Upper lobe of left lung (tissue), 6 donors: ENCODE data around the gene SNRNP35. TPM values are rescaled to one million over a fixed set of nuclear protein-coding genes. Genes with fewer than 3 reads are reported as not detected.

ENCODE experiments used
- ATAC-seq, 2 donors: fragments of 200-7000 bp; cut with Tn5 transposase; one replicate each; pipeline ENCODE4 v1.9.1; 2022; ENCODE audit warnings: mild to moderate bottlenecking in 2 of 2, moderate library complexity in 2 of 2; ENCODE audit not compliant: low FRiP score in 2 of 2
- DNase-seq, 2 donors: peaks; one replicate each; pipeline ENCODE4 v3.0.0-alpha.2; 2019 to 2020
- H3K27ac ChIP-seq, 4 donors: fragments of 200-600 bp; sonication (generic); one replicate each; pipeline ENCODE4 v1.5.1; 2016 to 2019
- H3K27me3 ChIP-seq, 4 donors: fragments of 200-600 bp; sonication (generic); one replicate each; pipeline ENCODE4 v1.5.1; 2017 to 2019
- H3K36me3 ChIP-seq, 4 donors: fragments of 200-600 bp; sonication (generic); one replicate each; pipeline ENCODE4 v1.5.1; 2016 to 2019
- H3K4me1 ChIP-seq, 4 donors: fragments of 200-600 bp; sonication (generic); one replicate each; pipeline ENCODE4 v1.5.1; 2018 to 2019
- H3K4me3 ChIP-seq, 4 donors: fragments of 200-600 bp; sonication (generic); one replicate each; pipeline ENCODE4 v1.5.1; 2017 to 2019; ENCODE audit warnings: mild to moderate bottlenecking in 2 of 4, moderate library complexity in 1 of 4
- H3K9me3 ChIP-seq, 4 donors: fragments of 200-600 bp; sonication (generic); one replicate each; pipeline ENCODE4 v1.5.1; 2018 to 2019
- EP300 ChIP-seq, 4 donors: sonication (generic); formaldehyde crosslinking; IDR thresholded peaks; one replicate each; pipeline ENCODE4 v1.5.1; 2017; ENCODE audit warnings: antibody characterized with exemption in 4 of 4, control low read depth in 2 of 4
- POLR2A ChIP-seq, 4 donors: fragments of 450-650 bp; IDR thresholded peaks; one replicate each; pipeline ENCODE4 v1.5.1; 2016 to 2017; ENCODE audit warnings: antibody characterized with exemption in 4 of 4, mild to moderate bottlenecking in 2 of 4
- POLR2AphosphoS5 ChIP-seq, 2 donors: sonication (generic); formaldehyde crosslinking; IDR thresholded peaks; one replicate each; pipeline ENCODE4 v1.5.1; 2017; ENCODE audit warnings: antibody characterized with exemption in 2 of 2
- WGBS, 2 donors: methylation state at CpG; one replicate each; pipeline ENCODE4 v1.1.5; 2017 to 2018; 5-methylcytosine and 5-hydroxymethylcytosine counted together
- total RNA-seq, 6 donors: library from RNA; depleted of rRNA in 4 of 6; stranded (reverse); fragments of >200 nt in 4 of 6; gene quantifications; one replicate each; pipeline versions ENCODE4 v1.1.0 to v1.2.1, GENCODE V29; 2016 to 2021
- TF ChIP-seq, protein P1 (sequence below), 6 experiments: fragments of 450-650 bp in 4 of 6; fragments of 200-600 bp in 2 of 6; sonication (generic) in 2 of 6; IDR thresholded peaks; one replicate each; pipeline ENCODE4 v1.5.1; 2016 to 2019; ENCODE audit warnings: antibody characterized with exemption in 6 of 6
- donor health status: DM: no; HTN: no; CAD: no; lungs with moderate emphysema.
- donor health status: DM: no; HTN: yes; CAD: no; lungs with severe emphysema.

SNRNP35 gene
- total RNA-seq, 6 donors from 2014 or later: 16.7 to 50.3 (median 26.6) TPM

DNA sequence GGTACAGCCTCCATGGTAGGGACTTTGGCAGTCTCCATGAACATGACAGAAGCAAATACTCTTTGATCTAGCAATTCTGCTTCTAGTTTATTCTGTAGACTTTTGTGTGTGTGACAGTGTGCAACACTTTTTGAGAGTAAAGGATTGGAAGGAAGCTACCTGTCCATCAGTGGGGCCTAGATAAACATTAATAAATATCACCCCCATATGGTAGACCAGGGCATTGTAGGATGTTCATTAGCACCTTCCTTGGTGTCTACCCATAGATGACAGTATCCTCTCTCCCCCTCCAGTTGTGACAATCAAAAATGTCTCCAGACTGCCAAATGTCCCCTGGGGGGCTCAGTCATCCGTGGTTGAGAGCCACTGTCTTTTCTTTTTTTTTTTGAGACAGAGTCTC is 10.8 kb downstream of the SNRNP35 start:
- H3K36me3 ChIP-seq: peaks cover 0 to 50% (median 18%) of the 10 kb centered on the region in 4 donors
- TF ChIP-seq POLR2AphosphoS5 (IDR thresholded peaks at IDR 0.05): no peak
- TF ChIP-seq, protein P1, sequence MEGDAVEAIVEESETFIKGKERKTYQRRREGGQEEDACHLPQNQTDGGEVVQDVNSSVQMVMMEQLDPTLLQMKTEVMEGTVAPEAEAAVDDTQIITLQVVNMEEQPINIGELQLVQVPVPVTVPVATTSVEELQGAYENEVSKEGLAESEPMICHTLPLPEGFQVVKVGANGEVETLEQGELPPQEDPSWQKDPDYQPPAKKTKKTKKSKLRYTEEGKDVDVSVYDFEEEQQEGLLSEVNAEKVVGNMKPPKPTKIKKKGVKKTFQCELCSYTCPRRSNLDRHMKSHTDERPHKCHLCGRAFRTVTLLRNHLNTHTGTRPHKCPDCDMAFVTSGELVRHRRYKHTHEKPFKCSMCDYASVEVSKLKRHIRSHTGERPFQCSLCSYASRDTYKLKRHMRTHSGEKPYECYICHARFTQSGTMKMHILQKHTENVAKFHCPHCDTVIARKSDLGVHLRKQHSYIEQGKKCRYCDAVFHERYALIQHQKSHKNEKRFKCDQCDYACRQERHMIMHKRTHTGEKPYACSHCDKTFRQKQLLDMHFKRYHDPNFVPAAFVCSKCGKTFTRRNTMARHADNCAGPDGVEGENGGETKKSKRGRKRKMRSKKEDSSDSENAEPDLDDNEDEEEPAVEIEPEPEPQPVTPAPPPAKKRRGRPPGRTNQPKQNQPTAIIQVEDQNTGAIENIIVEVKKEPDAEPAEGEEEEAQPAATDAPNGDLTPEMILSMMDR (IDR thresholded peaks at IDR 0.05): peak in 1 of 6 experiments; percentile 15
- H3K9me3 ChIP-seq: no peaks in the 10 kb centered on the region
- WGBS, 2 donors: 17 to 39% methylated on average over 1 of the region's 1 CpG
- H3K4me3 ChIP-seq: no peak overlapping the region
- peaks cover 0 to 9% (median 5%) of the 10 kb centered on the region in 4 donors for H3K4me1 ChIP-seq
- no peak for DNase-seq
- H3K27me3 ChIP-seq: no peaks in the 10 kb centered on the region
- no peak overlapping the region for H3K27ac ChIP-seq
- ATAC-seq: no peak

DNA sequence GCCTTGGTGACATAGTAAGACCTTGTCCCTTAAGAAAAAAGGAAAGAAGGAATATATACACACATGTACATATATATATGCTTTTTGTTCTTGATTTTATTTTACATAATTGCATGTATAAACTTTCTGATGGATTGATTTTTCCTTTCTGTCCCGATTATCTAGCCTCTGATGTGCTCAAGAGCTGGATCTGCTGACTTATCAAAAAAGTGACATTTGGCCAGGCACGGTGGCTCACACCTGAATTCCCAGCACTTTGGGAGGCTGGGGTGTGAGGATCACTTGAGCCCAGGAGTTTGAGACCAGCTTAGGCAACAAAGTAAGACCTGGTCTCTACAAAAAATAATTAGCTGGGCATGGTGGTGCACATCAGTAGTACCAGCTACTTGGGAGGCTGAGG is 12.0 kb downstream of the SNRNP35 start:
- H3K36me3 ChIP-seq: peaks cover 0 to 44% (median 18%) of the 10 kb centered on the region in 4 donors
- DNase-seq (no peak), ATAC-seq (no peak)
- no peak overlapping the region for H3K4me3 ChIP-seq
- H3K9me3 ChIP-seq: no peaks in the 10 kb centered on the region
- no peaks in the 10 kb centered on the region for H3K27me3 ChIP-seq
- WGBS, 2 donors: 83 to 95% methylated on average over 2 of the region's 2 CpGs
- no peak overlapping the region for H3K27ac ChIP-seq
- peaks cover 0 to 7% (median 5%) of the 10 kb centered on the region in 4 donors for H3K4me1 ChIP-seq
- TF ChIP-seq, protein P1 (IDR thresholded peaks at IDR 0.05): no peak
- TF ChIP-seq POLR2AphosphoS5 (IDR thresholded peaks at IDR 0.05) (no peak), EP300 (IDR thresholded peaks at IDR 0.05) (no peak), POLR2A (IDR thresholded peaks at IDR 0.05) (no peak)

DNA sequence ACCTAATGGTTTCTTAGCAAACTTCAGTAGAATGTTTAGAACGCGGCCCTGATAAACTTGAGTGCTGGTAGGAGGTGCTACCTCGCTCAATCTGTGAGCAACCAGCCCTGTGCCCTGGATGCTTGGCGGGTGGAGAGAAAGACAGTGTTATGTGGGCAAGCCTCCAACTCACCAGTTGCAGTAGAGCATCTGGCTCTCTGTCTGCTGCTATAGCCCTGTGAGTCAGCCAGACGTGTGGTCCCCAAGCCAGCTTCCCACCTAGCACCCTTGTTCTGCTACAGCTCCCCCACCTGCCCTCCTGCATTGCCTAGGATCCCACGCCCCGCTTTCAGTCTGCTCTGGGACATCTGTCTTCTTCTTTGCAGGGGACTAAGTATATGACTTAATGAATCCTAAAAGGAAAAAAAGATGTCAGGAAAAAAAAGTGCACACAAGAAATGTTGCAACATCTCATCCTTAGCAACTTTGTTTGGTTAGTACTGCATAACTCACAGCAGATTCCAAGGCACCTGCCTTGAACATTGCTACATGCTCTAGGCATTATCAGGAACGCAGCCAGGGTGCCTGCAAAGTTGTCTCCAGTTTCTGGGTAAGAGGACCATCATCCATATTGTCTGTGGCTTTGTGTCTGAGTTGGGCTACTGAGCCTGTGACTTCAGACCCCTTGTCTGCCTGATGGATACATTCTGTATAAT is 13.6 kb downstream of the SNRNP35 start:
- Histone ChIP-seq H3K27ac (peak overlapping the region in 1 of 4 donors; percentile 5), H3K36me3 (peaks cover 0 to 35% (median 13%) of the 10 kb centered on the region in 4 donors), H3K4me3 (no peak overlapping the region), H3K27me3 (no peaks in the 10 kb centered on the region), H3K9me3 (no peaks in the 10 kb centered on the region), H3K4me1 (peaks cover 0 to 7% (median 3%) of the 10 kb centered on the region in 4 donors)
- TF ChIP-seq EP300 (IDR thresholded peaks at IDR 0.05) (no peak), POLR2A (IDR thresholded peaks at IDR 0.05) (no peak), POLR2AphosphoS5 (IDR thresholded peaks at IDR 0.05) (no peak)
- TF ChIP-seq, protein P1 (IDR thresholded peaks at IDR 0.05): no peak
- DNase-seq: no peak
- WGBS, 2 donors: 71 to 80% methylated on average over 8 of the region's 8 CpGs
- peak; percentile 8 to 52 for ATAC-seq

DNA sequence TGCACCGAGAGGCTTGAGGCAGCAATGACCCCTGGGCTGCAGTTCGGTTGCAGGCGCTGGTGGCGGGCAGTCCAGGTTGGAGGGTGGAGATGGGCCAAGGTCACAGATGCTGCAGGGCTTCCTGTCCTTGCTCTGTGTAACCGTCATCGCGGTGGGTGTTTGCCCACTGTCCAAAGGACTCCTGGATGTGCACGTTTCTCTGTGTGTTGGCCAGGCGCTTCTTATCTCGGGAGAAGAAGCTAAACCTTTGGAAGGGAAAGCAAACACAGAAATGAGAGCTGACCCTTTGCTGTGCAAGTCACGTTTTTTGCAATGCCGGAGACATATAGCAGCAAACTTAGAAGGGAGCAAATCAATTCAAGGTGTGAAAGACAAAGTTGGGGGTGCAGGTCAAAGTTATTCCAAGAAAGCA is 14.5 kb downstream of the SNRNP35 start:
- peaks cover 0 to 39% (median 13%) of the 10 kb centered on the region in 4 donors for H3K36me3 ChIP-seq
- no peak overlapping the region for H3K4me3 ChIP-seq
- no peak for TF ChIP-seq POLR2A (IDR thresholded peaks at IDR 0.05)
- TF ChIP-seq POLR2AphosphoS5 (IDR thresholded peaks at IDR 0.05): no peak
- no peak for TF ChIP-seq EP300 (IDR thresholded peaks at IDR 0.05)
- TF ChIP-seq, protein P1 (IDR thresholded peaks at IDR 0.05): no peak
- no peak overlapping the region for H3K27ac ChIP-seq
- H3K27me3 ChIP-seq: no peaks in the 10 kb centered on the region
- WGBS, 2 donors: 88% methylated on average over 11 to 12 of the region's 12 CpGs
- H3K4me1 ChIP-seq: peaks cover 0 to 7% (median 3%) of the 10 kb centered on the region in 4 donors
- no peaks in the 10 kb centered on the region for H3K9me3 ChIP-seq
- DNase-seq (no peak), ATAC-seq (no peak)
